Testis (tissue), 2 donors: Measurements from ENCODE around the gene HNRNPL.

Source experiments
- POLR2A ChIP-seq: fragments of 450-650 bp; IDR thresholded peaks from one replicate; pipeline ENCODE4 v1.6.1; 2017; ENCODE audit warnings: antibody characterized with exemption, mild to moderate bottlenecking, moderate library complexity
- TF ChIP-seq, protein P1 (sequence below), 3 experiments: fragments of 450-650 bp in 2 of 3; fragments of 200-600 bp in 1 of 3; sonication (generic) in 1 of 3; IDR thresholded peaks; one replicate each; pipeline ENCODE4 v1.5.1; 2016 to 2019; ENCODE audit warnings: antibody characterized with exemption in 3 of 3, mild to moderate bottlenecking in 2 of 3, moderate library complexity in 1 of 3

DNA sequence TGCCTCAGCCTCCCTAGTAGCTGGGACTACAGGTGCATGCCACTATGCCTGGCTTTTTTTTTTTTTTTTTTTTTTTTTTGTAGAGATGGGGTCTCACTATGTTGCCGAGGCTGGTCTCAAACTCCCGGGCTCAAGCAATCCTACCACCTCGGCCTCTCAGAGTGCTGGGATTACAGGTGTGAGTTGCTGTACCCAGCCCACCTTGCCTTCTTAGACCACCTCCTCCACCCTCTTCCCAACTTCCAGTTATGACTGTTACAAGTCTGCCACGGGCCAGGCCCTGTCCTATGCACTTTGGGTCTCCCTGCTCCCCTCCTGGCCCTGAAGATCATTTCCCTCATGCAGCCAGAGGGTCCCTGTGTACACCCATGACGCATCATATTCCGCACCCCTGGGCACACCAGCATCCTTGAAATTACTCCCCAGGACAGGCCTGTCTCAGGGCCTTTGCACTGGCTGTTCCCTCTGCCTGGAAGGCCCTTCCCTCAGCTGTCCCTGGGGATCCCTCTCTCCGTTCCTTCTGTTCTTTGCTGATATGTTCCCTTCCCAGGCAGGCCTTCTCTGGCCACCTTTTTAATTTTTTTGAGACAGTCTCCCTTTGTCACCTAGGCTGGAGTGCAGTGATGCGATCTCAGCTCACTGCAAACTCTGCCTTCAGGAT lies 40.1 kb downstream of the HNRNPL start:
- TF ChIP-seq POLR2A = no peak
- TF ChIP-seq, protein P1, sequence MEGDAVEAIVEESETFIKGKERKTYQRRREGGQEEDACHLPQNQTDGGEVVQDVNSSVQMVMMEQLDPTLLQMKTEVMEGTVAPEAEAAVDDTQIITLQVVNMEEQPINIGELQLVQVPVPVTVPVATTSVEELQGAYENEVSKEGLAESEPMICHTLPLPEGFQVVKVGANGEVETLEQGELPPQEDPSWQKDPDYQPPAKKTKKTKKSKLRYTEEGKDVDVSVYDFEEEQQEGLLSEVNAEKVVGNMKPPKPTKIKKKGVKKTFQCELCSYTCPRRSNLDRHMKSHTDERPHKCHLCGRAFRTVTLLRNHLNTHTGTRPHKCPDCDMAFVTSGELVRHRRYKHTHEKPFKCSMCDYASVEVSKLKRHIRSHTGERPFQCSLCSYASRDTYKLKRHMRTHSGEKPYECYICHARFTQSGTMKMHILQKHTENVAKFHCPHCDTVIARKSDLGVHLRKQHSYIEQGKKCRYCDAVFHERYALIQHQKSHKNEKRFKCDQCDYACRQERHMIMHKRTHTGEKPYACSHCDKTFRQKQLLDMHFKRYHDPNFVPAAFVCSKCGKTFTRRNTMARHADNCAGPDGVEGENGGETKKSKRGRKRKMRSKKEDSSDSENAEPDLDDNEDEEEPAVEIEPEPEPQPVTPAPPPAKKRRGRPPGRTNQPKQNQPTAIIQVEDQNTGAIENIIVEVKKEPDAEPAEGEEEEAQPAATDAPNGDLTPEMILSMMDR (IDR thresholded peaks at IDR 0.05) = no peak
